Activated B cell treated with CpG ODN at 0.5 μM for 24 hours (primary cell): Measurements from ENCODE around the gene ITGB1BP2. TPM values are rescaled to one million over a fixed set of nuclear protein-coding genes. Genes with fewer than 3 reads are reported as not detected.
A peak's percentile ranks its signal among the peaks of the same experiment; 100 is the strongest.
"Not testable (repeated sequence)": the region's sequence is repeated elsewhere in the genome, so short reads cannot be mapped to it uniquely, and the experiment has no call there.

Source experiments
- ATAC-seq: fragments of 200-7000 bp; cut with Tn5 transposase; one replicate; pipeline ENCODE4 v1.10.0; 2021; ENCODE audit warnings: low read depth, mild to moderate bottlenecking, moderate library complexity
- CTCF ChIA-PET: fragments of 350-600 bp; sonication (Branson Sonifier 250); formaldehyde crosslinking; loops from one replicate; lab custom pipeline; 2021; ENCODE audit warnings: antibody characterized with exemption; lab: Charles Lee
- POLR2A ChIA-PET: fragments of 350-600 bp; sonication (Branson Sonifier 250); formaldehyde crosslinking; loops from one replicate; lab custom pipeline; 2021; ENCODE audit warnings: antibody characterized with exemption; lab: Charles Lee
- DNase-seq: peaks from one replicate; pipeline ENCODE4 v3.0.0; 2022
- H3K27ac Mint-ChIP-seq: one replicate; pipeline ENCODE4 v1.8.0; 2020; ENCODE audit warnings: mixed read lengths
- H3K27me3 Mint-ChIP-seq: one replicate; pipeline ENCODE4 v1.8.0; 2021; ENCODE audit warnings: mixed read lengths
- H3K36me3 Mint-ChIP-seq: one replicate; pipeline ENCODE4 v1.8.0; 2021; ENCODE audit warnings: low read depth, mixed read lengths
- H3K4me1 Mint-ChIP-seq: one replicate; pipeline ENCODE4 v1.8.0; 2021; ENCODE audit warnings: mixed read lengths
- H3K4me3 Mint-ChIP-seq: one replicate; pipeline ENCODE4 v1.8.0; 2020; ENCODE audit warnings: mild to moderate bottlenecking, mixed read lengths
- H3K9me3 Mint-ChIP-seq: one replicate; pipeline ENCODE4 v1.8.0; 2020; ENCODE audit warnings: mixed read lengths
- CTCF ChIP-seq: fragments of 200-600 bp; IDR thresholded peaks from one replicate; pipeline ENCODE4 v1.8.0; 2022; ENCODE audit warnings: antibody characterized with exemption, mild to moderate bottlenecking
- intact Hi-C: fragments of 100-400 bp; cut with micrococcal nuclease; formaldehyde crosslinking; loops from one replicate; pipeline ENCODE4 v1.15.1; 2024
- total RNA-seq: library from RNA; stranded (reverse); gene quantifications from 2 replicates; pipeline ENCODE4 v1.2.3, GENCODE V29; 2022

ITGB1BP2 gene
- total RNA-seq, 1 donor from 2014 or later, result 6.7 TPM

GRCh38 chrX:71256051-71256450 is 45.5 kb upstream of the ITGB1BP2 start:
- Mint-ChIP-seq H3K4me3 (no peak overlapping the region), H3K36me3 (peaks cover 4% of the 10 kb centered on the region), H3K4me1 (peaks cover 21% of the 10 kb centered on the region), H3K27ac (peak overlapping the region; percentile 87), H3K9me3 (no peaks in the 10 kb centered on the region), H3K27me3 (no peaks in the 10 kb centered on the region)
- ATAC-seq (no peak), DNase-seq (no peak)
- ChIA-PET POLR2A (interaction anchor here (2.8 kb wide), 1 partner anchor 74 kb away, joined by 24 read pairs; no protein-coding TSS in a partner anchor), CTCF (no interaction called here)
- intact Hi-C loops, result loop anchor here (10.0 kb wide), 1 partner anchor 279 kb away; the partner anchor contains the start of gene OGT
- no peak for TF ChIP-seq CTCF

- ChIA-PET CTCF (interaction anchor here (1.7 kb wide), 1 partner anchor 27 kb away, joined by 4 read pairs; the partner anchor contains the start of gene NONO), POLR2A (no interaction called here)
- intact Hi-C loops, result loop anchor here (10.0 kb wide), 1 partner anchor 278 kb away; the partner anchor contains the start of gene OGT
- H3K36me3 Mint-ChIP-seq, result peaks cover 3% of the 10 kb centered on the region
- no peaks in the 10 kb centered on the region for H3K27me3 Mint-ChIP-seq
- H3K4me3 Mint-ChIP-seq, result no peak overlapping the region
- DNase-seq (no peak), ATAC-seq (no peak)
- H3K27ac Mint-ChIP-seq, result no peak overlapping the region
- H3K9me3 Mint-ChIP-seq, result no peaks in the 10 kb centered on the region
- H3K4me1 Mint-ChIP-seq, result peaks cover 18% of the 10 kb centered on the region
- TF ChIP-seq CTCF, result no peak
These were observed 44.7 kb upstream of the ITGB1BP2 start for GRCh38 chrX:71256856-71257255.

GRCh38 chrX:71268624-71269023 is 32.9 kb upstream of the ITGB1BP2 start:
- H3K27ac Mint-ChIP-seq, DNase-seq, H3K9me3 Mint-ChIP-seq, H3K4me3 Mint-ChIP-seq, POLR2A ChIA-PET, H3K4me1 Mint-ChIP-seq, H3K36me3 Mint-ChIP-seq, H3K27me3 Mint-ChIP-seq, CTCF ChIA-PET, intact Hi-C loops, ATAC-seq: not testable (repeated sequence)

GRCh38 chrX:71269801-71270395 is 31.7 kb upstream of the ITGB1BP2 start:
- POLR2A ChIA-PET, result no interaction called here
- Mint-ChIP-seq H3K4me1 (no peaks in the 10 kb centered on the region), H3K36me3 (no peaks in the 10 kb centered on the region), H3K27ac (no peak overlapping the region), H3K9me3 (no peaks in the 10 kb centered on the region), H3K27me3 (no peaks in the 10 kb centered on the region), H3K4me3 (no peak overlapping the region)
- CTCF ChIA-PET, result no interaction called here
- DNase-seq (no peak), ATAC-seq (no peak)
- no peak for TF ChIP-seq CTCF
- intact Hi-C loops, result no loop called here

GRCh38 chrX:71272313-71272712 is 29.2 kb upstream of the ITGB1BP2 start:
- H3K36me3 Mint-ChIP-seq, H3K27me3 Mint-ChIP-seq, H3K9me3 Mint-ChIP-seq, DNase-seq, H3K4me1 Mint-ChIP-seq, intact Hi-C loops, H3K4me3 Mint-ChIP-seq, POLR2A ChIA-PET, CTCF ChIA-PET, H3K27ac Mint-ChIP-seq, ATAC-seq: not testable (repeated sequence)

GRCh38 chrX:71281300-71281699 is 20.2 kb upstream of the ITGB1BP2 start:
- H3K27ac Mint-ChIP-seq, H3K27me3 Mint-ChIP-seq, H3K9me3 Mint-ChIP-seq, ATAC-seq, POLR2A ChIA-PET, H3K4me3 Mint-ChIP-seq, DNase-seq, CTCF ChIA-PET: not testable (repeated sequence)
- Mint-ChIP-seq H3K4me1 (peaks cover 12% of the 10 kb centered on the region), H3K36me3 (peaks cover 18% of the 10 kb centered on the region)
- intact Hi-C loops, result loop anchor here (10.0 kb wide), 1 partner anchor 516 kb away; no protein-coding TSS in a partner anchor
